HG03575 (cell line): ENCODE measurements around the gene OLFM2.
"Not testable (repeated sequence)": the region's sequence is repeated elsewhere in the genome, so short reads cannot be mapped to it uniquely, and the experiment has no call there.

ENCODE experiments used
- ATAC-seq: cut with Tn5 transposase; IDR thresholded peaks from one replicate; pipeline ENCODE4 v1.9.1; 2021; ENCODE audit not compliant: unreplicated experiment, insufficient number of reproducible peaks, low FRiP score; ENCODE audit errors: extremely low read depth

OLFM2 gene

DNA sequence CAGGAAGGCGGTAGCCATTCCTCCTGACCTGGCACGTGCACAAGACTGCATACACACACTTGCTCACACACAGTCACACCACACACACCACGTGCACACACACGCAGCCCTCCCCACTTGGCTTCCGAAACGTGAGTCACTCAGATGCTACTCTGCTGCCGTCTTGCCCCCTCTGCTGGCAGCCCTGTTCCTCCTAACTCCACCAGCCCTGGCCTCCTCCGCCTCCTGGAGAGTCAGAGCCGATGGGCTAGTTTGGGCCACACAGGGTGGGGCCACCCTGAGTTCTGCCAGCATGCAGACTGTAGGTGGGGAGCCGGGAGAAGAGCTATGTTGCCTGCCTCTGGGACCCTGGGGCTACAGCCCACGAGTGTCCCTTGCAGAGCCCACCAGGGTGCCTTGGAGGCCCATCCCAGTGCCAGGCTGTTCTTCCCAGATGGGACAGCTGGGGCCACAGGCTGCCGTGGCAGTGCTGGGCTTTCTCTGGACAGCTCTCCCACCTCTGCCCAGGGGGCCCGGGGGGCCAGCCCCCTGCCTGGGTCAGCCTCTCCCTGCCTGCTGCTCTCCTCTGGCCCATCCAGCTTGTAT is 89.1 kb downstream of the OLFM2 start:
- no peak for ATAC-seq

DNA sequence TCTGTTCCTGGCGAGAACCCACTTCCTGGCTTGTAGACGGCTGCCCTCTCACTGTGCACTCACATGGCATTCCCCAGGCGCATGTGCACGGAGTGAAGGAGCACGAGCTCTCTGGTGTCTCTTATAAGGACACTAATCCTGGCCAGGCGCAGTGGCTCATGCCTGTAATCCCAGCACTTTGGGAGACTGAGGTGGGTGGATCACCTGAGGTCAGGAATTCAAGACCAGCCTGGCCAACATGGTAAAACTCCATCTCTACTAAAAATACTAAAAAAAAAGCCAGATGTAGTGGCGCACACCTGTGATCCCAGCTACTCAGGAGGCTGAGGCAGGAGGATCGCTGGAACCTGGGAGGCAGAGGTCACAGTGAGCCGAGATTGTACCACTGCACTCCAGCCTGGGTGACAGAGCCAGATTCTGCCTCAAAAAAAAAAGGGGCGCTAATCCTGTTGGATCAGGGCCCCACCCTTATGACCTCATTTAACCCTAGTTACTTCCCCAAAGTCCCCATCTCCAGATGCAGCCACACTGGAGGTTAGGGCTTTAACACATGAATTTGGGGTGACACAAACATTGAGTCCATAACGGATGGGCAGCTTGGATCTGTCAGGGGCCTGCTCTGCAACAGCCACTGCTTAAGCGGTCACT is 92.6 kb downstream of the OLFM2 start:
- not testable (repeated sequence) for ATAC-seq

DNA sequence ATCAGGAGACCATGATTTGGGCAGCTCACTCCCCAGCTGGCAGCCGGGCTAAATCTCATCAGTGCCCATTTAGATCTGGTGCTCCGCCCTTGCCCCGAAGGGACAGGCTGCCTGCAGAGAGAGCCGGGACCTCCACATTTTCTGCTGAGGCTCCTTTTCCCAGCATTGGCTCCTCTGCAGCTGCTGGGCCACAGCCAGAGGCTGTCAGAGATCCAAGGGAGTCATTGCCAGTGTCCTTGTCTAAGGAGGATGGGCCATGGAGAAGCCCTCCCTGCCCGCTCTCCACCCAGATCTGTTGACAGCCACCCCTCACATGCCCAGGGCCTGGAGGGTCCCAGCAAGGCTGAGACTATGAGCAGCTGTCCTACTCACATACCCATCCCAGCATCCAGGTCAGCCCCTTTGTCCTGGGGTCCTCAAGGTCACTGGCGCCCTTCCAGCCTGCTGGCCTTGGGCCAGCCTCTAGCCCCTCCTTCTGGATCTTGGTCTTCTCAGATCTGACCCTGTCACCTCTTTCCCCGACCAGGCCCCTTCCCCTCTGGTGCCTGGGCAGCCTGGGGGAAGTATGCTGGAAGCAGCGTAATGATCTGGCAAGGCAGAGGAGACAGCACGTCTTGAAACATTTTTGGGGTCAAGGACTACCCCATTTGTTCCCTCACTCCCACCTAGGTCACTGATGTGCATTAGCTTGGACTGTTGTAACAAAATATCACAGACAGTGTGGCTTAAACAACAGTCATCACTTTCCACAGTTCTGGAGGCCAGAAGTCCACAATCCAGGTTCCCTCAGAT is 93.3 kb downstream of the OLFM2 start:
- ATAC-seq: no peak

DNA sequence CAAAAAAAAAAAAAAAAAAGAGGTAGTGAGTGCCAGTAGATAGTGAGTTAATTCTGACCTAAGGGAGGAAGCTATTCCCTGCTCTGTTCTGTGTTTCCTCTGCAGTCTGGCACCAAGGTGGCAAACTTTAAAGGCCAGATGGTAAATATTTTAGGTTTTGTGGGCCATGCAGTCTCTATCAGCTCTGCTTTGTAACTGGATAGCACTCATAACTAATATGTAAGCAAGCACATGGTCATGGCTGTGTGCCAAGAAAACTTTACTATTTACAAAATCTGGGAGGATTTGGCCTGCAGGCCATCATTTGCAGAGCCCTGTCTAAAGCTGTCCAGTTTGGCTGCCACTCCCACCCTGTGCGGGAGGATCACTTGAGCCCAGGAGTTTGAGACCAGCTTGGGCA is 96.9 kb downstream of the OLFM2 start:
- no peak for ATAC-seq

DNA sequence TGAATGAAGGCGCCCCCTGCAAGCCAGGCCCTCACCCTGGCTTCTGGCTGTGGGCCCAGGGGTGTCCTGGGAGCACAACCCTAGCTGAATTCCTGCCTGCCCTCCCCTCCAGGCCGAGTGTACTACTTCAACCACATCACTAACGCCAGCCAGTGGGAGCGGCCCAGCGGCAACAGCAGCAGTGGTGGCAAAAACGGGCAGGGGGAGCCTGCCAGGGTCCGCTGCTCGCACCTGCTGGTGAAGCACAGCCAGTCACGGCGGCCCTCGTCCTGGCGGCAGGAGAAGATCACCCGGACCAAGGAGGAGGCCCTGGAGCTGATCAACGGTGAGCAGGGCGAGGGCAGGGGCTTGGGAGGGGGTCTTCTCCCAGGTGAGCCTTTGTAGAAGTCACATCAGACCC is 98.0 kb downstream of the OLFM2 start:
- ATAC-seq: no peak

DNA sequence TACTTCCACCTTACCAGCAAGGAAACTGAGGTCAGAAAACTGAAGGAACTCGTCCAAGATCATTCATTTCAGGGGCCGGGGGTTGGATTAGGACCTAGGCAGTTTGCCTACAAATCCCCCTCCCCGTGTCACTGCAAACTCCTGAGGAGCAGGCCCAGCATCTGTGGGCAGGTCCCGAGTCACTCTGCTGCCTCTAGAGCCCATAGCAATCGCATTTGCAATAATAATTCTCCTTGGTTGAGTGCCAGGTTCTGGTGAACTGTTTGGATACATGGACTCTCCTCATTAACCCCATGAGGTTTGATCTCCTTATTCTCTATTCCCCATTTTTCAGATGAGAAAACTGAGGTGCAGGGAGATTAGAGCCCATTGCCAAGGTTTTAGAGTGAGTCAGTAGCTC is 100.3 kb downstream of the OLFM2 start:
- no peak for ATAC-seq

DNA sequence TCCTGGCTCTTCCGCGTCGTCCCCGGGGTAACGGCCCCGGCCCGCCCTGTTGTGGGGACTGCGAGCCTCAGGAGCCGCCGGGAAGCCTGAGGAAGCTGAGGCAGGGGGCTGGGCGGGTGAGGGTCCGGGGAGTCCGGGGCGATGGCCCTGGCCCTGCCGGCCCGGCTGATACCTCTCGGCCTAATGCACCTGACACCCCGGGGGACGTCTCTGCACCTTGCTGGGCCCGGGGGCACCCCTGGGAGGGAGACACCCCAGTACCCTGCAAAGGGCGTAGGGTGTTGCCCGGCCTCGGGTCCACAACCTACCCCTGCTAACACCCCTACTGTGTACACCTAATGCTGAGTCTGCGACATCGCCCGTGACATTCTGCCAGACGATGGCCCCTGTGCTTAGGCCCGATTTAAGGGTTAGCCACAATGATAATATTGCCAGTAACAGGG is 100.8 kb downstream of the OLFM2 start:
- no peak for ATAC-seq

DNA sequence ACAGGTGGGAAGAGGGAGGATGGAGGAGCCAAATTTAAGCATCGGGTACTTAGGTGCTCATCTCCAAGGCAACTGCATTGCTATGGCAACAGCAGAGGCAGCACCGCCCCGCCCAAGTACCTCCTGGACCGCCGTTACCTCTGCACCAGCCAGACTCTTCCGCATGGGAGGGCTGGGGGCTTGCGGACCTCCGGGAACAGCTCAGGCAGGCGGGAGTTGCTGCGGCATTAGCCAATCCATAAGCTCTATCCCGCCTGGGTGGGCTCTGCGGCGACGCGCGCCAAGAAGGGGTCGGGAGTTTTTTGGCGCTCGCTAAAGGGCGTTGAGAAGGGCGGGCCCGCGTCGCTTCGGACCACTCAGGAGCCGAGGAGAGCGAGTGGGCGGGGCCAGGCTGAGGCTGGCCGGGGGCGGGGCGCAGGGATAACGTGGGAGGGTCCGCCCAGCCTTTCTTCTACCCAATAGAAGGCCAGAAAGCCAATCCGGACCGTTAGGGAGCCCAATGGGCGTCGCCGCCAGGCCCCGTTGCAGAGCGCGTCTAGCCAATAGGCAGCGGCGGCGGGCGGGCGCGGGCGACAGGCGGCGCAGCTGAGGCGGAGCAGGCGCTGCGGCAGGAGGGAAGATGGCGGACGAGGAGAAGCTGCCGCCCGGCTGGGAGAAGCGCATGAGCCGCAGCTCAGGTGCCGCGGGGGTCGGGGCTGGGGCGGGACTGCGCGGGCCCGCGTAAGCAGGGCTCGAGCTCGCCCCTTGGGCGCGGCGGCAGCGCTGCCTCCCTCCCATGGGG is 101.4 kb downstream of the OLFM2 start, which contains the start of gene PIN1:
PIN1 (plus strand) TSS at position 593 of the 781 bp plus-strand sequence; CDS start at position 620, 27 bp downstream.
- ATAC-seq: no peak

DNA sequence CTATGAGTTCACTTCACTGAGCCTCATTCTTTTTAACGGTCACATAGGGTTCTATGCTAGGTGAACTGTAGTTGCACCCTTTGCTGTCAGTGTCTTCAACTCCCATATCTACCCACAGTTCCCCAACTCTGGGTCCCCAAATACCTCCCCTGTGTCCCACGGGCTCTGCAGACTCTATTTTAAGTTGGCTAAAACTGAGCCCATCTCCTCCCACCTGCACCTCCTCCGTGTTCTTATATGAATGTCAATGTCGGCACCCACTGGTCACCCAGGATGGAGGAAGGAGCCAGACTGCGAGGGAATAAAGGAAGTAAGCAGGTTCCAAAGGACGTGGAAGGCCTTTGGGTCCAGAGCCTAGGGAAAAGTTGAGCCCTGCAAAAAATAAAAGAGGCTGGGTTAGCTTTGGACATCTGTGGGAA is 102.0 kb downstream of the OLFM2 start:
- ATAC-seq: no peak

DNA sequence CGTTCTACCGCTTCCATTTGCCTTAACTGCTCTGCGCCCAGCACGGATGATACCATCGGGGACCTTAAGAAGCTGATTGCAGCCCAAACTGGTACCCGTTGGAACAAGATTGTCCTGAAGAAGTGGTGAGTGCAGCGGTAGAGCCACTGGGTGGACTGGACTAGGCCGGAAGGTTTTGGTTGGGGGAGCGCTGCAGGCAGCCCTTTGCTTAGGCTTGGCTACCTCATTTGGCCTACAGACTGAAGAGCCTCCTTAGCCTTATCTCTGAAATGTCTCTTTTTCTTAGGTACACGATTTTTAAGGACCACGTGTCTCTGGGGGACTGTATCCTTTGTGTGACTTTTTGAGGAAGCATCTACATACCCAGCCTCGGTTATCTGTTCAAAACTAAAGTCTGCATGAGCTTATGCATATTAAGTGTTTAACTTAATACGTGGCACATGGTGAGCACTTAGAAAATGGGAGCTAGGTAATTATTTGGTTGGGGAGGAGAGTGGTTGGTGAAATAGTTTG is 107.7 kb downstream of the OLFM2 start:
- no peak for ATAC-seq

DNA sequence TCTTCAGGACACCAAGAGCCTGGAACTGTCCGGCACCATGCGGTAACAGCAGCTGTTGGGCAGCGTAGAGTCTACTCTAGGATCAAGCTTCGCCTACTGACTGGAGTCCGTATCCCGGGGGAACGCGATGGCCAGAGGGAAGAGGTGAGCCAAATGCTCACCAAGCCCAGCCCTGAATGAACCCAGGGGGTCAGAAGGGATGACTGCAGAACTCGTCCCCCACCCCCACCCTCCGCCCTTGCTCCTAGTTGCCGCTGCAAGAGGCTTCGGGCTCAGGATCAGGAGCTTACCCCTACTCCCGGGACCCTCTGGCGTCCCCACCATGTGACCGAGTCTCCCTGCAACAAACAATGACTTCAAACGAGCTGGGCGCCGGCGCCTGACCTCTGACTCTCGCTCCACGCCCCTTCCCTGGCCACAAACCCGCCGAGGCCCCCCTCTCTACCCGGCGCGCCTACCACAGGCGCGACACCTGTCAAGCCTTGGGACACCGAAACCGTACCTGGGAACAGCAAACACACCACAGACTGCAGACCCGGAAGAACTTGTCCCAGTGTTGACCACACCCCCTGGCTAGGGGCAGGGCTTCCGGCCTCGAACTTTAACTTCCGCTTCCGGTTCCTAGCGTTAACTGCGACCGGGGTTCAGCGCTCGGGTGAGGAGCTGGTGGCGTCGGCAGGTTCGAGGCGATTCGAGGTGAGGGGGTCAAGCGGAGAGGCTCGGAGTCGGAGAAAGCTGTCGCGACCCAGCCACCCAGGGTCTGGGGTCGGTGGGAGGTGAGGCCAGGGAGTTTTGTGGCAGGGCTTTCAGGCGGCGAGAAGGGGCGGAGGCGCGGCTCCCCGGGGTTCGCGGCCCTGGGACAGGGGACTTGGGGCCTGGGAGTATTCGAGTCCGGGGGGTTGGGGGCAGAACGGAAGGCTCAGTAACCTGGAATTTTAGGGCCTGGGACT is 108.8 kb downstream of the OLFM2 start, which contains the start of gene UBL5:
UBL5 (plus strand) TSS at position 630 of the 950 bp plus-strand sequence. CDS start 420 bp downstream, outside the sequence.
- ATAC-seq: no peak

DNA sequence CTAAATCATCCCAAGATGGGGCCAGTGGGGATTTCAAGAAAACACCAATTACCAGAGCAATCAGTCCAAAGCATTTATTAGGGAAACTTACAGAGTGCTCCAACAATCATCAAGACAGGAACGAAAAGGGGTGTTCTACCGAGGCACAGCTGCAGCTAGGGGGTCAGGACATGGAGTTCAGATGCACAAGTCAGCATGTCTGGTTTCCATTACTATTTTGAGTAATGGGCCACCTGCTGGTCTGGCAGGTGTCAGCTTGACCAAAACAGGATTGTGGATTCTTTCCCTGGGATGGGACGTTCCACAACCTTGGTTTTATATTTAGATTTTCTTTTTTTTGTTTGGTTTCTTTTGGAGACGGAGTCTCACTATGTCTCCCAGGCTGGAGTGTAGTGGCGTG is 112.5 kb downstream of the OLFM2 start:
- no peak for ATAC-seq

DNA sequence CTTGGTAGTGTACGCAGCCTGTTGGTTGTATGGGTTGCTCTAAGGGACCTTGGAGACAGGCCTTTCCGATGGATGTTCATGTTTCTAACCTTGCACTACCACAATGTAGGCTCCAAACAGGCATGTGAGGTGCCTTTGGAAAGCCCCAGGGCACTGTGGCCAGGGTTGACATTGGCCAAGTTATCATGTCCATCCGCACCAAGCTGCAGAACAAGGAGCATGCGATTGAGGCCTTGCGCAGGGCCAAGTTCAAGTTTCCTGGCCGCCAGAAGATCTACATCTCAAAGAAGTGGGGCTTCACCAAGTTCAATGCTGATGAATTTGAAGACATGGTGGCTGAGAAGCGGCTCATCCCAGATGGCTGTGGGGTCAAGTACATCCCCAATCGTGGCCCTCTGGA is 116.3 kb downstream of the OLFM2 start:
- ATAC-seq: not testable (repeated sequence)

DNA sequence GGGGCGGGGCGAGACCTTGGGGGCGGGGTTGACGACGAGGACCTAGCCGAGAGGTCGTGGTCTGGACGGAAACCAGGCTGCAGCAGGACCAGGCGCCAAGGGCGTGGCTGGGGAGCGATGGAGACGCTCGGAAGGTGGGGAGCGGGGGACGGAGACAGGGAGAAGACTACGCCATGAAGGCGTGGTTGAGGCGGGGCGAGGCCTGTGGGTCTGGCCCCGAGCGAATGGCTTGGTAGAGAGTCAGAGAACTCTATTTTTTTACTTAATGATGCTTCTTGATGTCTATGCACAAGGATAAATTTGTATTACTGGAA is 116.8 kb downstream of the OLFM2 start:
- ATAC-seq: no peak

DNA sequence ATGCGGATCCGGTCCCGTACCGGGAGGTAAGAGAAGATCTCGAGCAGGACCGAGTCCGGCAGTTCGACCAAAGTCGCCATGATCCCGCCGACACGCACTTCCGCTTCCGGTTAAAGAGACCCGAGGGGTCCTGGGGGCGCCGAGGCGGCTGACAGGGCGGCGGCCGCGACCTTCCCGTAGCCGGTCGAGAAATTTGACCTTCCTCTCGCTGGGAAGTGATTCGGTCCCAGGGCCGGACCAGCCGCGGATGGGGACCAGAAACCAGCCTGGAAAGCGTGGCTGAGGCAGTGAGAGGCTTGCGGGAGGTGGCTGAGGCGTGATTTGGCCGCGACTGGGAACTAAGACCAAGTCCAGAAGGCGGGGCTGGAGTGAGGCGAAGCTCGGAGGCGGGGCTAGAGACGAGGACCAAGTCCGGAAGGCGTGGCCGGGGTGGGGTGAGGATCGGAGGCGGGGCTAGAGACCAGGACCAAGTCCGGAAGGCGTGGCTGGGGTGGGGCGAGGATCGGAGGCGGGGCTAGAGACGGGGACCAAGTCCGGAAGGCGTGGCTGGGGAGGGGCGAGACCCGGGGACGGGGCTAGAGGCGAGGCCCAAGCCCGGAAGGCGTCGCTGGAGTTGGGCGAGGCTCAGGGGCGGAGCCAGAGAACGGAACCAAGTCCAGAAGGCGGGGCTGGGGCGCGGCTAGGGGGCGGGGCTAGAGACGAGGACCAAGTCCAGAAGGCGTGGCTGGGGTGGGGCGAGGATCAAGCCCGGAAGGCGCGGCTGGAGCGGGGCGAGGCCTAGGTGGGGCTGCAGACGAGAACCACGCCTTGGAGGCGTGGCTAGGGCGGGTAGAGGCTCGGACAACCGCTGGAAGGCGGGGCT is 117.3 kb downstream of the OLFM2 start, which contains the start of gene FBXL12:
FBXL12 (minus strand) TSS at position 346 of the 862 bp plus-strand sequence; CDS start at position 80, 266 bp downstream.
- ATAC-seq: no peak

DNA sequence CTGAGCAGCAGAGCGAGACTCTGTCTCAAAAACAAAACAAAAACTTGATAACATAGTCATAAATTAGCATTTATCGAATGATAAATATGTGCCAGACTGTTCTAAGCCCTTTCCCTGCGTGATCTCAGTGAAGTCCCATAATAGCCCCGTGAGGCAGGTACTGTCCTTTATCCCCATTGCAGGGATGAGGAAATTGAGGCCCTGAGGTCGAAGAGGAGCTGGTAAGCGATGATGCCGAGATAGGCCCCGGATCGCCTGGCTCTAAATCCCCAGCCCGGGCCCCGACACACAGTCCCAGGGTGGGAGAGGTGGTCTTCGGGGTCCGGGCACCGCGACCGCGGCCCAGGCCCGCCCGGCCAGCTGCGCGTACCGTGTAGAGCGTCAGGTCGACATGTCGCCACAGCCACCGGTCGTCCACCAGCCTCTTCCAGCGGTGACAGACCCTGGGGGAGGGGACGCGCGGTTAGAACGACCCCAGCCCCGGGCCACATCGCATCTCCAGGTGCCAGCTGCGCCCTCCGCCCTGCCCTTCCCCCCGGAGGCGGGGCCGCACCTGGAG is 118.1 kb downstream of the OLFM2 start:
- no peak for ATAC-seq

DNA sequence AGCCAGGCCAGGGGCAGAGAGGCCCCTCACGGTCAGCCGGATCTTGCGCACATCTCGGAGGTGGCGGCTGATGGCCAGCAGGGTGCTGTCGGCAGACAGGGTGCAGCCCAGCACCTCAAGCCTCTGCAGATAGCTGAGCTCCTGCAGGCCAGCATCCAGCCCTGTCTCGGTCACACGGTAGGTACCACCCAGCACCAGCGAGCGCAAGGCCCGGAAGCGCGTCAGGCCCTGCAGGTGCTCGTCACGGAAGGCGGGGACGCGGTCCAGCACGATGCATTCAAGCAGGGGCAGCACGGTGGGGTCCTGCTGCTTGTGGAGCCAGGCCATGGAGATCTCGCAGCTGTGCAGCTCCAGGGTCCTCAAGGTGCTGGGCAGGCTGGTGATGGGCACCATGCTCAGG is 125.2 kb downstream of the OLFM2 start:
- no peak for ATAC-seq
